Activated B cell treated with CpG ODN at 0.5 μM for 24 hours (primary cell): ENCODE data around the gene IARS2. TPM values are rescaled to one million over a fixed set of nuclear protein-coding genes. Genes with fewer than 3 reads are reported as not detected.
A peak's percentile ranks its signal among the peaks of the same experiment; 100 is the strongest.
"Not testable (repeated sequence)": the region's sequence is repeated elsewhere in the genome, so short reads cannot be mapped to it uniquely, and the experiment has no call there.

ENCODE experiments used
- ATAC-seq: fragments of 200-7000 bp; cut with Tn5 transposase; one replicate; pipeline ENCODE4 v1.10.0; 2021; ENCODE audit warnings: low read depth, mild to moderate bottlenecking, moderate library complexity
- CTCF ChIA-PET: fragments of 350-600 bp; sonication (Branson Sonifier 250); formaldehyde crosslinking; loops from one replicate; lab custom pipeline; 2021; ENCODE audit warnings: antibody characterized with exemption; lab: Charles Lee
- POLR2A ChIA-PET: fragments of 350-600 bp; sonication (Branson Sonifier 250); formaldehyde crosslinking; loops from one replicate; lab custom pipeline; 2021; ENCODE audit warnings: antibody characterized with exemption; lab: Charles Lee
- DNase-seq: peaks from one replicate; pipeline ENCODE4 v3.0.0; 2022
- H3K27ac Mint-ChIP-seq: one replicate; pipeline ENCODE4 v1.8.0; 2020; ENCODE audit warnings: mixed read lengths
- H3K27me3 Mint-ChIP-seq: one replicate; pipeline ENCODE4 v1.8.0; 2021; ENCODE audit warnings: mixed read lengths
- H3K36me3 Mint-ChIP-seq: one replicate; pipeline ENCODE4 v1.8.0; 2021; ENCODE audit warnings: low read depth, mixed read lengths
- H3K4me1 Mint-ChIP-seq: one replicate; pipeline ENCODE4 v1.8.0; 2021; ENCODE audit warnings: mixed read lengths
- H3K4me3 Mint-ChIP-seq: one replicate; pipeline ENCODE4 v1.8.0; 2020; ENCODE audit warnings: mild to moderate bottlenecking, mixed read lengths
- H3K9me3 Mint-ChIP-seq: one replicate; pipeline ENCODE4 v1.8.0; 2020; ENCODE audit warnings: mixed read lengths
- intact Hi-C: fragments of 100-400 bp; cut with micrococcal nuclease; formaldehyde crosslinking; loops from one replicate; pipeline ENCODE4 v1.15.1; 2024
- total RNA-seq: library from RNA; stranded (reverse); gene quantifications from 2 replicates; pipeline ENCODE4 v1.2.3, GENCODE V29; 2022
- TF ChIP-seq, protein P1 (sequence below): fragments of 200-600 bp; IDR thresholded peaks from one replicate; pipeline ENCODE4 v1.8.0; 2022; ENCODE audit warnings: antibody characterized with exemption, mild to moderate bottlenecking

The IARS2 gene
- total RNA-seq, 1 donor from 2014 or later = 41.9 TPM

- no peak for DNase-seq
- TF ChIP-seq, protein P1, sequence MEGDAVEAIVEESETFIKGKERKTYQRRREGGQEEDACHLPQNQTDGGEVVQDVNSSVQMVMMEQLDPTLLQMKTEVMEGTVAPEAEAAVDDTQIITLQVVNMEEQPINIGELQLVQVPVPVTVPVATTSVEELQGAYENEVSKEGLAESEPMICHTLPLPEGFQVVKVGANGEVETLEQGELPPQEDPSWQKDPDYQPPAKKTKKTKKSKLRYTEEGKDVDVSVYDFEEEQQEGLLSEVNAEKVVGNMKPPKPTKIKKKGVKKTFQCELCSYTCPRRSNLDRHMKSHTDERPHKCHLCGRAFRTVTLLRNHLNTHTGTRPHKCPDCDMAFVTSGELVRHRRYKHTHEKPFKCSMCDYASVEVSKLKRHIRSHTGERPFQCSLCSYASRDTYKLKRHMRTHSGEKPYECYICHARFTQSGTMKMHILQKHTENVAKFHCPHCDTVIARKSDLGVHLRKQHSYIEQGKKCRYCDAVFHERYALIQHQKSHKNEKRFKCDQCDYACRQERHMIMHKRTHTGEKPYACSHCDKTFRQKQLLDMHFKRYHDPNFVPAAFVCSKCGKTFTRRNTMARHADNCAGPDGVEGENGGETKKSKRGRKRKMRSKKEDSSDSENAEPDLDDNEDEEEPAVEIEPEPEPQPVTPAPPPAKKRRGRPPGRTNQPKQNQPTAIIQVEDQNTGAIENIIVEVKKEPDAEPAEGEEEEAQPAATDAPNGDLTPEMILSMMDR = no peak
- CTCF ChIA-PET = interaction anchor here (1.0 kb wide), 1 partner anchor 24 kb away, joined by 3 read pairs; no protein-coding TSS in a partner anchor
- POLR2A ChIA-PET = no interaction called here
- ATAC-seq = no peak
- Mint-ChIP-seq H3K36me3 (peaks cover 52% of the 10 kb centered on the region), H3K4me1 (peaks cover 3% of the 10 kb centered on the region), H3K27ac (no peak overlapping the region), H3K4me3 (no peak overlapping the region), H3K27me3 (no peaks in the 10 kb centered on the region), H3K9me3 (no peaks in the 10 kb centered on the region)
- intact Hi-C loops = no loop called here
Observed at GRCh38 chr1:220076861-220077762, 16.8 kb upstream of the IARS2 start.

- ChIA-PET POLR2A (no interaction called here), CTCF (interaction anchor here (1.0 kb wide), 1 partner anchor 24 kb away, joined by 3 read pairs; no protein-coding TSS in a partner anchor)
- Mint-ChIP-seq H3K36me3 (peaks cover 48% of the 10 kb centered on the region), H3K9me3 (no peaks in the 10 kb centered on the region), H3K27ac (no peak overlapping the region), H3K4me3 (no peak overlapping the region), H3K4me1 (peaks cover 3% of the 10 kb centered on the region), H3K27me3 (no peaks in the 10 kb centered on the region)
- TF ChIP-seq, protein P1 = no peak
- DNase-seq = no peak
- intact Hi-C loops = no loop called here
- no peak for ATAC-seq
Observed at GRCh38 chr1:220077887-220078286, 16.0 kb upstream of the IARS2 start.

- ATAC-seq (no peak), DNase-seq (no peak)
- Mint-ChIP-seq H3K4me1 (peaks cover 27% of the 10 kb centered on the region), H3K9me3 (no peaks in the 10 kb centered on the region), H3K27ac (peak overlapping the region; percentile 25), H3K36me3 (peaks cover 28% of the 10 kb centered on the region), H3K27me3 (no peaks in the 10 kb centered on the region), H3K4me3 (no peak overlapping the region)
- CTCF ChIA-PET = no interaction called here
- POLR2A ChIA-PET = no interaction called here
- TF ChIP-seq, protein P1 = no peak
- intact Hi-C loops = no loop called here
Observed at GRCh38 chr1:220084460-220084859, 9.5 kb upstream of the IARS2 start.

GRCh38 chr1:220086261-220086686, 7.7 kb upstream of the IARS2 start:
- H3K9me3 Mint-ChIP-seq, H3K27me3 Mint-ChIP-seq: not testable (repeated sequence)
- ChIA-PET POLR2A (interaction anchor here (0.7 kb wide), 1 partner anchor 36 kb away, joined by 5 read pairs; no protein-coding TSS in a partner anchor), CTCF (interaction anchor here (0.6 to 1.3 kb wide), 2 partner anchors 11 to 14 kb away, joined by 3 read pairs; no protein-coding TSS in a partner anchor)
- peaks cover 23% of the 10 kb centered on the region for H3K36me3 Mint-ChIP-seq
- peak overlapping the region; percentile 28 for H3K4me3 Mint-ChIP-seq
- peak; percentile 26 for DNase-seq
- H3K27ac Mint-ChIP-seq = peak overlapping the region; percentile 50
- intact Hi-C loops = loop anchor here (1.0 to 5.0 kb wide), 4 partner anchors 8 to 249 kb away; partner anchors contain the start of gene IARS2
- ATAC-seq = peak; percentile 56
- H3K4me1 Mint-ChIP-seq = peaks cover 32% of the 10 kb centered on the region

- peaks cover 34% of the 10 kb centered on the region for H3K4me1 Mint-ChIP-seq
- H3K4me3 Mint-ChIP-seq = peak within 1 kb of the TSS; percentile 95
- peaks cover 8% of the 10 kb centered on the region for H3K36me3 Mint-ChIP-seq
- TF ChIP-seq, protein P1 = no peak
- H3K9me3 Mint-ChIP-seq = no peaks in the 10 kb centered on the region
- intact Hi-C loops = loop anchor here (1.0 to 5.0 kb wide), 5 partner anchors 44 to 1687 kb away; partner anchors contain the start of genes C1orf115 and EPRS1
- ATAC-seq (peak; percentile 69), DNase-seq (peak; percentile 88)
- peak within 1 kb of the TSS; percentile 96 for H3K27ac Mint-ChIP-seq
- ChIA-PET POLR2A (interaction anchor here (0.5 to 2.4 kb wide), 11 partner anchors 23 to 1805 kb away, joined by 3 to 13 read pairs (median 6); partner anchors contain the start of genes EPRS1 and RRP15), CTCF (interaction anchor here (0.8 kb wide), 1 partner anchor 23 kb away, joined by 3 read pairs; no protein-coding TSS in a partner anchor)
- no peaks in the 10 kb centered on the region for H3K27me3 Mint-ChIP-seq
Observed at GRCh38 chr1:220089650-220090556, 4.0 kb upstream of the IARS2 start, which contains the start of gene BPNT1. TSS of gene BPNT1 (minus strand) at chr1:220089788. CDS start at chr1:220079846, 9,942 bp downstream.
